GM19463 (cell line): ENCODE measurements around the gene LTBP4.
A peak's percentile ranks its signal among the peaks of the same experiment; 100 is the strongest.
"Not testable (repeated sequence)": the region's sequence is repeated elsewhere in the genome, so short reads cannot be mapped to it uniquely, and the experiment has no call there.

Source experiments
- ATAC-seq: cut with Tn5 transposase; IDR thresholded peaks from one replicate; pipeline ENCODE4 v1.9.1; 2021; ENCODE audit warnings: mild to moderate bottlenecking, moderate library complexity; ENCODE audit not compliant: unreplicated experiment

Gene LTBP4

GRCh38 chr19:40576585-40577451 lies 24.4 kb upstream of the LTBP4 start, which contains the start of gene SHKBP1:
TSS of gene SHKBP1 (plus strand) at chr19:40576873. CDS start at chr19:40576900, 27 bp downstream.
- ATAC-seq: peak; percentile 99

GRCh38 chr19:40578442-40578908 lies 22.7 kb upstream of the LTBP4 start:
- no peak for ATAC-seq

- no peak for ATAC-seq
These were observed 20.6 kb upstream of the LTBP4 start for GRCh38 chr19:40580619-40581018.

- ATAC-seq: no peak
These were observed 19.6 kb upstream of the LTBP4 start for GRCh38 chr19:40581531-40581930.

GRCh38 chr19:40582467-40582866 lies 18.7 kb upstream of the LTBP4 start:
- ATAC-seq: no peak

- ATAC-seq: no peak
These were observed 17.9 kb upstream of the LTBP4 start for GRCh38 chr19:40583283-40583682.

GRCh38 chr19:40584007-40584406 lies 17.2 kb upstream of the LTBP4 start:
- no peak for ATAC-seq

GRCh38 chr19:40585241-40585981 lies 15.8 kb upstream of the LTBP4 start:
- ATAC-seq: no peak

GRCh38 chr19:40585982-40586422 lies 15.2 kb upstream of the LTBP4 start:
- no peak for ATAC-seq

- no peak for ATAC-seq
These were observed 14.6 kb upstream of the LTBP4 start for GRCh38 chr19:40586611-40587010.

- no peak for ATAC-seq
These were observed 12.9 kb upstream of the LTBP4 start for GRCh38 chr19:40588110-40588854.

GRCh38 chr19:40588926-40589569 lies 12.1 kb upstream of the LTBP4 start:
- no peak for ATAC-seq

GRCh38 chr19:40589591-40590429 lies 11.4 kb upstream of the LTBP4 start:
- ATAC-seq: no peak

- ATAC-seq: no peak
These were observed 10.5 kb upstream of the LTBP4 start for GRCh38 chr19:40590464-40591265.

GRCh38 chr19:40591724-40592123 lies 9.4 kb upstream of the LTBP4 start:
- not testable (repeated sequence) for ATAC-seq

GRCh38 chr19:40592170-40592569 lies 9.0 kb upstream of the LTBP4 start:
- peak; percentile 51 for ATAC-seq

GRCh38 chr19:40594255-40594654 lies 6.9 kb upstream of the LTBP4 start:
- no peak for ATAC-seq

GRCh38 chr19:40594657-40595091 lies 6.5 kb upstream of the LTBP4 start:
- no peak for ATAC-seq
